Naive thymus-derived CD4-positive, alpha-beta T cell (primary cell): ENCODE results near the gene SLC66A2. TPM values are rescaled to one million over a fixed set of nuclear protein-coding genes. Genes with fewer than 3 reads are reported as not detected.

Experiments
- ATAC-seq: fragments of 150-1000 bp; cut with Tn5 transposase; 2 replicates; pipeline ENCODE4 v1.10.0; 2021; ENCODE audit warnings: mild to moderate bottlenecking, moderate library complexity
- CTCF ChIA-PET: fragments of 350-600 bp; sonication (Branson Sonifier 250); formaldehyde crosslinking; loops from one replicate; lab custom pipeline; 2021; ENCODE audit warnings: antibody characterized with exemption; lab: Charles Lee
- POLR2A ChIA-PET: fragments of 350-600 bp; sonication (Branson Sonifier 250); formaldehyde crosslinking; loops from one replicate; lab custom pipeline; 2021; ENCODE audit warnings: antibody characterized with exemption, inconsistent platforms; lab: Charles Lee
- DNase-seq, 9 donors: peaks; one replicate each; pipeline versions ENCODE4 v3.0.0 to v3.0.0-alpha.2; 2020 to 2022; ENCODE audit warnings: mixed read lengths in 1 of 9
- H3K27ac ChIP-seq: one replicate; pipeline ENCODE4 v1.7.0; 2013; ENCODE audit warnings: mild to moderate bottlenecking, low read depth, low read length, moderate library complexity
- H3K27me3 ChIP-seq, 2 donors: one replicate each; pipeline ENCODE4 v1.7.0; 2013; ENCODE audit warnings: low read length in 2 of 2, mild to moderate bottlenecking in 2 of 2, moderate library complexity in 2 of 2; ENCODE audit not compliant: control insufficient read depth in 2 of 2, insufficient read depth in 2 of 2
- H3K36me3 ChIP-seq, 3 experiments: 1 replicate in 2 of 3; 2 replicates in 1 of 3; pipeline ENCODE4 v1.7.0; 2013; ENCODE audit warnings: low read length in 3 of 3, mild to moderate bottlenecking in 3 of 3, moderate library complexity in 1 of 3; ENCODE audit not compliant: insufficient read depth in 3 of 3, control insufficient read depth in 2 of 3
- H3K4me1 ChIP-seq, 2 donors: one replicate each; pipeline ENCODE4 v1.7.0; 2013; ENCODE audit warnings: low read length in 2 of 2, mild to moderate bottlenecking in 2 of 2, moderate library complexity in 1 of 2; ENCODE audit not compliant: control insufficient read depth in 2 of 2, insufficient read depth in 2 of 2
- H3K4me3 ChIP-seq: 2 replicates; pipeline ENCODE4 v1.7.0; 2013; ENCODE audit warnings: mild to moderate bottlenecking, low read length
- H3K9me3 ChIP-seq, 3 experiments: 1 replicate in 2 of 3; 2 replicates in 1 of 3; pipeline ENCODE4 v1.7.0; 2013; ENCODE audit warnings: low read length in 3 of 3; ENCODE audit not compliant: control insufficient read depth in 2 of 3
- H3K27ac Mint-ChIP-seq, 9 donors: one replicate each; pipeline ENCODE4 v1.8.0; 2020 to 2022; ENCODE audit warnings: mixed read lengths in 9 of 9, mild to moderate bottlenecking in 8 of 9, moderate library complexity in 5 of 9, inconsistent platforms in 2 of 9
- H3K27me3 Mint-ChIP-seq, 5 donors: one replicate each; pipeline ENCODE4 v1.8.0; 2021 to 2022; ENCODE audit warnings: mixed read lengths in 5 of 5, mild to moderate bottlenecking in 1 of 5
- H3K36me3 Mint-ChIP-seq, 5 donors: one replicate each; pipeline ENCODE4 v1.8.0; 2020 to 2022; ENCODE audit warnings: mixed read lengths in 5 of 5, mild to moderate bottlenecking in 3 of 5, inconsistent platforms in 1 of 5
- H3K4me1 Mint-ChIP-seq, 7 donors: one replicate each; pipeline ENCODE4 v1.8.0; 2020 to 2022; ENCODE audit warnings: mixed read lengths in 7 of 7, mild to moderate bottlenecking in 3 of 7, inconsistent platforms in 1 of 7
- H3K4me3 Mint-ChIP-seq, 10 donors: one replicate each; pipeline ENCODE4 v1.8.0; 2020 to 2022; ENCODE audit warnings: mild to moderate bottlenecking in 10 of 10, mixed read lengths in 10 of 10, moderate library complexity in 6 of 10, inconsistent platforms in 2 of 10
- H3K9me3 Mint-ChIP-seq, 11 donors: one replicate each; pipeline ENCODE4 v1.8.0; 2020 to 2022; ENCODE audit warnings: mixed read lengths in 11 of 11, mild to moderate bottlenecking in 4 of 11, inconsistent platforms in 1 of 11, moderate library complexity in 1 of 11
- intact Hi-C, 2 donors: fragments of 100-400 bp; cut with micrococcal nuclease; formaldehyde crosslinking; loops; one replicate each; pipeline ENCODE4 v1.15.1; 2023
- polyA plus RNA-seq, 2 donors: library from polyadenylated mRNA; unstranded; fragments of 300-500 nt; fragmentation: Illumina TruSeq; gene quantifications; one replicate each; pipeline ENCODE4 v1.2.3, GENCODE V29; 2021
- total RNA-seq, 6 experiments: library from RNA in 5 of 6; stranded (reverse) in 5 of 6; gene quantifications; 1 replicate in 5 of 6; 2 replicates in 1 of 6; pipeline ENCODE4 v1.2.3 and lab custom pipeline; 2021 to 2026

Gene SLC66A2
- total and polyA plus RNA-seq, 7 experiments from 2014 or later, result 14.9 to 106 (median 34.1) TPM

- intact Hi-C loops, result no loop called here
- Mint-ChIP-seq H3K27me3 (no peaks in the 10 kb centered on the region), H3K9me3 (no peaks in the 10 kb centered on the region), H3K4me3 (no peak overlapping the region), H3K36me3 (no peaks in the 10 kb centered on the region), H3K27ac (no peak overlapping the region), H3K4me1 (no peaks in the 10 kb centered on the region)
- POLR2A ChIA-PET, result no interaction called here
- DNase-seq (peak in 1 of 9 donors; percentile 8), ATAC-seq (no peak)
- CTCF ChIA-PET, result no interaction called here
- H3K4me3 ChIP-seq, result no peak overlapping the region
- no peaks in the 10 kb centered on the region for H3K4me1 ChIP-seq
- H3K9me3 ChIP-seq, result no peaks in the 10 kb centered on the region
- no peak overlapping the region for H3K27ac ChIP-seq
- no peaks in the 10 kb centered on the region for H3K36me3 ChIP-seq
- H3K27me3 ChIP-seq, result no peaks in the 10 kb centered on the region
Measured at GRCh38 chr18:79873449-79874110, 77.9 kb downstream of the SLC66A2 start.

GRCh38 chr18:79872527-79873444, 78.7 kb downstream of the SLC66A2 start:
- H3K36me3 ChIP-seq, result no peaks in the 10 kb centered on the region
- H3K4me3 ChIP-seq, result no peak overlapping the region
- H3K4me1 ChIP-seq, result no peaks in the 10 kb centered on the region
- intact Hi-C loops, result no loop called here
- H3K27me3 ChIP-seq, result no peaks in the 10 kb centered on the region
- DNase-seq (peak in 1 of 9 donors; percentile 12), ATAC-seq (no peak)
- H3K4me1 Mint-ChIP-seq, result no peaks in the 10 kb centered on the region
- no peaks in the 10 kb centered on the region for H3K9me3 Mint-ChIP-seq
- no peaks in the 10 kb centered on the region for H3K9me3 ChIP-seq
- CTCF ChIA-PET, result no interaction called here
- H3K4me3 Mint-ChIP-seq, result no peak overlapping the region
- H3K27ac Mint-ChIP-seq, result no peak overlapping the region
- H3K27me3 Mint-ChIP-seq, result no peaks in the 10 kb centered on the region
- POLR2A ChIA-PET, result no interaction called here
- no peaks in the 10 kb centered on the region for H3K36me3 Mint-ChIP-seq
- no peak overlapping the region for H3K27ac ChIP-seq

GRCh38 chr18:79871481-79872091, 79.9 kb downstream of the SLC66A2 start:
- ChIA-PET POLR2A (interaction anchor here (0.6 kb wide), 1 partner anchor 23 kb away, joined by 3 read pairs; no protein-coding TSS in a partner anchor), CTCF (no interaction called here)
- DNase-seq, result no peak
- Histone ChIP-seq H3K4me1 (no peaks in the 10 kb centered on the region), H3K36me3 (no peaks in the 10 kb centered on the region), H3K27ac (no peak overlapping the region), H3K27me3 (no peaks in the 10 kb centered on the region), H3K9me3 (no peaks in the 10 kb centered on the region), H3K4me3 (no peak overlapping the region)
- H3K36me3 Mint-ChIP-seq, result no peaks in the 10 kb centered on the region
- no peak overlapping the region for H3K4me3 Mint-ChIP-seq
- ATAC-seq, result no peak
- intact Hi-C loops, result no loop called here
- no peaks in the 10 kb centered on the region for H3K9me3 Mint-ChIP-seq
- H3K4me1 Mint-ChIP-seq, result no peaks in the 10 kb centered on the region
- no peaks in the 10 kb centered on the region for H3K27me3 Mint-ChIP-seq
- no peak overlapping the region for H3K27ac Mint-ChIP-seq

GRCh38 chr18:79871026-79871390, 80.4 kb downstream of the SLC66A2 start:
- Mint-ChIP-seq H3K27me3 (no peaks in the 10 kb centered on the region), H3K27ac (no peak overlapping the region), H3K4me3 (no peak overlapping the region), H3K36me3 (no peaks in the 10 kb centered on the region), H3K4me1 (no peaks in the 10 kb centered on the region), H3K9me3 (no peaks in the 10 kb centered on the region)
- H3K36me3 ChIP-seq, result no peaks in the 10 kb centered on the region
- intact Hi-C loops, result no loop called here
- CTCF ChIA-PET, result no interaction called here
- DNase-seq (no peak), ATAC-seq (no peak)
- H3K27ac ChIP-seq, result no peak overlapping the region
- no peak overlapping the region for H3K4me3 ChIP-seq
- no peaks in the 10 kb centered on the region for H3K4me1 ChIP-seq
- H3K27me3 ChIP-seq, result no peaks in the 10 kb centered on the region
- POLR2A ChIA-PET, result interaction anchor here (0.6 kb wide), 1 partner anchor 23 kb away, joined by 3 read pairs; no protein-coding TSS in a partner anchor
- H3K9me3 ChIP-seq, result no peaks in the 10 kb centered on the region

GRCh38 chr18:79870301-79871025, 81.0 kb downstream of the SLC66A2 start:
- no peaks in the 10 kb centered on the region for H3K4me1 ChIP-seq
- Mint-ChIP-seq H3K4me3 (no peak overlapping the region), H3K27ac (no peak overlapping the region), H3K36me3 (no peaks in the 10 kb centered on the region), H3K27me3 (no peaks in the 10 kb centered on the region), H3K4me1 (no peaks in the 10 kb centered on the region), H3K9me3 (no peaks in the 10 kb centered on the region)
- no peak overlapping the region for H3K27ac ChIP-seq
- H3K9me3 ChIP-seq, result no peaks in the 10 kb centered on the region
- ATAC-seq (no peak), DNase-seq (no peak)
- intact Hi-C loops, result no loop called here
- H3K36me3 ChIP-seq, result no peaks in the 10 kb centered on the region
- POLR2A ChIA-PET, result no interaction called here
- H3K4me3 ChIP-seq, result no peak overlapping the region
- CTCF ChIA-PET, result no interaction called here
- H3K27me3 ChIP-seq, result no peaks in the 10 kb centered on the region

- Mint-ChIP-seq H3K36me3 (no peaks in the 10 kb centered on the region), H3K4me1 (no peaks in the 10 kb centered on the region), H3K27ac (no peak overlapping the region), H3K9me3 (no peaks in the 10 kb centered on the region), H3K4me3 (no peak overlapping the region), H3K27me3 (no peaks in the 10 kb centered on the region)
- intact Hi-C loops, result no loop called here
- H3K27ac ChIP-seq, result no peak overlapping the region
- ATAC-seq (no peak), DNase-seq (no peak)
- H3K9me3 ChIP-seq, result no peaks in the 10 kb centered on the region
- ChIA-PET CTCF (no interaction called here), POLR2A (no interaction called here)
- no peaks in the 10 kb centered on the region for H3K27me3 ChIP-seq
- H3K4me3 ChIP-seq, result no peak overlapping the region
- H3K4me1 ChIP-seq, result no peaks in the 10 kb centered on the region
- no peaks in the 10 kb centered on the region for H3K36me3 ChIP-seq
Measured at GRCh38 chr18:79869591-79870300, 81.7 kb downstream of the SLC66A2 start.
